Natural killer cell (primary cell): Measurements from ENCODE around the gene TMEM130. TPM values are rescaled to one million over a fixed set of nuclear protein-coding genes. Genes with fewer than 3 reads are reported as not detected.

ENCODE experiments used
- ATAC-seq, 3 donors: fragments of 150-1000 bp in 2 of 3; fragments of 200-7000 bp in 1 of 3; cut with Tn5 transposase; 1 replicate in 1 of 3; 2 replicates in 2 of 3; pipeline ENCODE4 v1.10.0; 2021; ENCODE audit warnings: mild to moderate bottlenecking in 2 of 3, moderate library complexity in 2 of 3
- DNase-seq, 2 donors: peaks; one replicate each; pipeline versions ENCODE4 v3.0.0 to v3.0.0-alpha.2; 2013 to 2021; ENCODE audit warnings: mixed read lengths in 1 of 2
- H3K27ac ChIP-seq: one replicate; pipeline ENCODE4 v1.5.1; 2013; ENCODE audit warnings: mild to moderate bottlenecking, low read length
- H3K27me3 ChIP-seq: one replicate; pipeline ENCODE4 v1.6.1; 2013; ENCODE audit warnings: low read length; ENCODE audit not compliant: control insufficient read depth, insufficient read depth
- H3K36me3 ChIP-seq: one replicate; pipeline ENCODE4 v1.6.1; 2013; ENCODE audit warnings: low read length; ENCODE audit not compliant: control insufficient read depth, insufficient read depth
- H3K4me1 ChIP-seq: one replicate; pipeline ENCODE4 v1.6.1; 2013; ENCODE audit warnings: low read length; ENCODE audit not compliant: control insufficient read depth, insufficient read depth
- H3K4me3 ChIP-seq: one replicate; pipeline ENCODE4 v1.5.1; 2013; ENCODE audit warnings: low read length
- H3K9me3 ChIP-seq: one replicate; pipeline ENCODE4 v1.6.1; 2013; ENCODE audit warnings: low read length; ENCODE audit not compliant: control insufficient read depth, insufficient read depth
- H3K27ac Mint-ChIP-seq, 2 donors: one replicate each; pipeline ENCODE4 v1.8.0; 2022; ENCODE audit warnings: mild to moderate bottlenecking in 2 of 2, mixed read lengths in 2 of 2, moderate library complexity in 1 of 2
- H3K27me3 Mint-ChIP-seq, 2 donors: one replicate each; pipeline ENCODE4 v1.8.0; 2022; ENCODE audit warnings: low read depth in 2 of 2, mixed read lengths in 2 of 2
- H3K36me3 Mint-ChIP-seq: one replicate; pipeline ENCODE4 v1.8.0; 2022; ENCODE audit warnings: mixed read lengths
- H3K4me1 Mint-ChIP-seq, 2 donors: one replicate each; pipeline ENCODE4 v1.8.0; 2022; ENCODE audit warnings: mixed read lengths in 2 of 2
- H3K4me3 Mint-ChIP-seq: one replicate; pipeline ENCODE4 v1.8.0; 2022; ENCODE audit warnings: mild to moderate bottlenecking, moderate library complexity, mixed read lengths
- H3K9me3 Mint-ChIP-seq, 2 donors: one replicate each; pipeline ENCODE4 v1.8.0; 2022; ENCODE audit warnings: mixed read lengths in 2 of 2
- CTCF ChIP-seq: fragments of 200-600 bp; IDR thresholded peaks from one replicate; pipeline ENCODE4 v1.8.0; 2022; ENCODE audit warnings: antibody characterized with exemption
- whole genome bisulfite sequencing: methylation state at CpG from one replicate; pipeline ENCODE4 v1.1.7; 2013; ENCODE audit warnings: missing lambda C conversion rate; ENCODE audit not compliant: insufficient coverage; 5-methylcytosine and 5-hydroxymethylcytosine counted together
- intact Hi-C: fragments of 100-400 bp; cut with micrococcal nuclease; formaldehyde crosslinking; loops from one replicate; pipeline ENCODE4 v1.14.2; 2022
- total RNA-seq, 4 donors: library from RNA; stranded (reverse); fragments of 120-200 nt in 1 of 4; gene quantifications; one replicate each; pipeline versions ENCODE4 v1.2.3 to v1.2.4, GENCODE V29; 2013 to 2022

Gene TMEM130
- total RNA-seq, 3 donors from 2014 or later (not counting 1 experiment from before 2014, with no cell fraction given): not detected

- Histone ChIP-seq H3K27ac (no peak overlapping the region), H3K4me3 (no peak overlapping the region), H3K27me3 (peaks cover 8% of the 10 kb centered on the region), H3K9me3 (no peaks in the 10 kb centered on the region), H3K4me1 (no peaks in the 10 kb centered on the region), H3K36me3 (no peaks in the 10 kb centered on the region)
- Mint-ChIP-seq H3K27me3 (peaks cover 0 to 22% of the 10 kb centered on the region in 2 donors), H3K4me3 (no peak overlapping the region), H3K36me3 (no peaks in the 10 kb centered on the region), H3K9me3 (no peaks in the 10 kb centered on the region), H3K4me1 (no peaks in the 10 kb centered on the region), H3K27ac (no peak overlapping the region)
- ATAC-seq (no peak), DNase-seq (no peak)
- WGBS: 100% methylated on average over 3 of the region's 4 CpGs
- intact Hi-C loops: no loop called here
- no peak for TF ChIP-seq CTCF
Measured at GRCh38 chr7:98862203-98862602, 7.6 kb downstream of the TMEM130 start.

- no peaks in the 10 kb centered on the region for H3K36me3 ChIP-seq
- no peak overlapping the region for H3K27ac Mint-ChIP-seq
- no peaks in the 10 kb centered on the region for H3K9me3 Mint-ChIP-seq
Measured at GRCh38 chr7:98860071-98860470, 9.7 kb downstream of the TMEM130 start.

GRCh38 chr7:98855610-98856422, 14.0 kb downstream of the TMEM130 start:
- Histone ChIP-seq H3K27me3 (peaks cover 8% of the 10 kb centered on the region), H3K4me3 (no peak overlapping the region), H3K36me3 (no peaks in the 10 kb centered on the region), H3K9me3 (no peaks in the 10 kb centered on the region), H3K4me1 (no peaks in the 10 kb centered on the region), H3K27ac (no peak overlapping the region)
- H3K4me3 Mint-ChIP-seq: no peak overlapping the region
- ATAC-seq (no peak), DNase-seq (no peak)
- no peaks in the 10 kb centered on the region for H3K9me3 Mint-ChIP-seq
- no peaks in the 10 kb centered on the region for H3K4me1 Mint-ChIP-seq
- TF ChIP-seq CTCF: no peak
- H3K27me3 Mint-ChIP-seq: peaks cover 0 to 17% of the 10 kb centered on the region in 2 donors
- no peaks in the 10 kb centered on the region for H3K36me3 Mint-ChIP-seq
- intact Hi-C loops: no loop called here
- H3K27ac Mint-ChIP-seq: no peak overlapping the region
- 84% methylated on average over 24 of the region's 24 CpGs for WGBS

More at GRCh38 chr7:98860071-98860470, 9.7 kb downstream of the TMEM130 start:
- Mint-ChIP-seq H3K36me3 (no peaks in the 10 kb centered on the region), H3K4me3 (no peak overlapping the region), H3K27me3 (peaks cover 0 to 22% of the 10 kb centered on the region in 2 donors), H3K4me1 (no peaks in the 10 kb centered on the region)
- Histone ChIP-seq H3K27me3 (peaks cover 8% of the 10 kb centered on the region), H3K9me3 (no peaks in the 10 kb centered on the region), H3K27ac (no peak overlapping the region), H3K4me3 (no peak overlapping the region), H3K4me1 (no peaks in the 10 kb centered on the region)
- intact Hi-C loops: no loop called here
- no peak for DNase-seq
- no peak for TF ChIP-seq CTCF
- ATAC-seq: peak in 1 of 3 donors; percentile 45
- 51% methylated on average over 12 of the region's 12 CpGs for WGBS
